Measurements from ENCODE around the gene ELMOD1.

DNA sequence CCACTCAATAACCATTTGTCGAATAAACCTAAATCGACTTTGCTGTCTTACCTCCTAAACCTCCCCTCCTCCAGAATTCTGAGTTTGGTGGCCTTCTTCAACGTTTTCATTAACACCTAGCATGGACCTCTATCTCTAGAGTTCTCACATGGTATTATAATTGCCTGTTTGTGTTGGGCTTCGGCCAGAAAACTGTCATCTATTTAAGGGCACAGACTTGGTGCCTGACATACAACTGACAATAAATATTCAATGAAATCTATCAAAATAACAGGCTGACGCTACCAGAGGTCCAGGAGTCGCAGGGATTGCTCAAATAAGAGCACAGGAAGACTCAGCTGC, 26.1 kb upstream of the ELMOD1 start:
- TF ChIP-seq TAF1 (IDR thresholded peaks at IDR 0.05; ENCODE audit: borderline replicate concordance, low read depth, low read length) (no peak), CHD4 (IDR thresholded peaks at IDR 0.05) (no peak)
- TF ChIP-seq, protein P1, sequence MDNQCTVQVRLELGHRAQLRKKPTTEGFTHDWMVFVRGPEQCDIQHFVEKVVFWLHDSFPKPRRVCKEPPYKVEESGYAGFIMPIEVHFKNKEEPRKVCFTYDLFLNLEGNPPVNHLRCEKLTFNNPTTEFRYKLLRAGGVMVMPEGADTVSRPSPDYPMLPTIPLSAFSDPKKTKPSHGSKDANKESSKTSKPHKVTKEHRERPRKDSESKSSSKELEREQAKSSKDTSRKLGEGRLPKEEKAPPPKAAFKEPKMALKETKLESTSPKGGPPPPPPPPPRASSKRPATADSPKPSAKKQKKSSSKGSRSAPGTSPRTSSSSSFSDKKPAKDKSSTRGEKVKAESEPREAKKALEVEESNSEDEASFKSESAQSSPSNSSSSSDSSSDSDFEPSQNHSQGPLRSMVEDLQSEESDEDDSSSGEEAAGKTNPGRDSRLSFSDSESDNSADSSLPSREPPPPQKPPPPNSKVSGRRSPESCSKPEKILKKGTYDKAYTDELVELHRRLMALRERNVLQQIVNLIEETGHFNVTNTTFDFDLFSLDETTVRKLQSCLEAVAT (IDR thresholded peaks at IDR 0.05) = no peak

All from GM12878 (cell line).